Activated T-helper 1 cell treated with anti-CD3 and anti-CD28 coated beads, Interleukin-12 subunit alpha, Interleukin-12 subunit beta, Interleukin-2, Interleukin-4 antibody, amounts not matched to agents 30 ng/mL and 10 ng/mL and 1 ng/mL, durations not matched to agents 14 hours and 24 hours and 36 hours (primary cell): ENCODE data around the gene NFE2L1. TPM values are rescaled to one million over a fixed set of nuclear protein-coding genes. Genes with fewer than 3 reads are reported as not detected.

Experiments
- DNase-seq: peaks from one replicate; pipeline ENCODE4 v3.0.0; 2021; ENCODE audit warnings: low spot score
- H3K27ac Mint-ChIP-seq: one replicate; pipeline ENCODE4 v1.8.0; 2021; ENCODE audit warnings: mild to moderate bottlenecking, mixed read lengths
- H3K27me3 Mint-ChIP-seq: one replicate; pipeline ENCODE4 v1.8.0; 2022; ENCODE audit warnings: mild to moderate bottlenecking, moderate library complexity, mixed read lengths; ENCODE audit not compliant: insufficient read depth
- H3K36me3 Mint-ChIP-seq: one replicate; pipeline ENCODE4 v1.8.0; 2021; ENCODE audit warnings: low read depth, mixed read lengths
- H3K4me1 Mint-ChIP-seq: one replicate; pipeline ENCODE4 v1.8.0; 2021; ENCODE audit warnings: low read depth, mixed read lengths
- H3K4me3 Mint-ChIP-seq: one replicate; pipeline ENCODE4 v1.8.0; 2021; ENCODE audit warnings: mild to moderate bottlenecking, moderate library complexity, mixed read lengths
- H3K9me3 Mint-ChIP-seq: one replicate; pipeline ENCODE4 v1.8.0; 2021; ENCODE audit warnings: mixed read lengths
- intact Hi-C: fragments of 100-400 bp; cut with micrococcal nuclease; formaldehyde crosslinking; loops from one replicate; pipeline ENCODE4 v1.15.1; 2024
- total RNA-seq: library from RNA; stranded (reverse); gene quantifications from 2 replicates; pipeline ENCODE4 v1.2.3, GENCODE V29; 2022

Gene NFE2L1
- total RNA-seq, 1 donor from 2014 or later = 92.0 TPM

GRCh38 chr17:48101012-48101720 lies 53.0 kb downstream of the NFE2L1 start, which contains the start of gene CBX1:
Gene CBX1, minus strand, starts transcription at chr17:48101478. Its CDS starts 24,474 bp downstream, at chr17:48077004.
- Mint-ChIP-seq H3K4me1 (peaks cover 42% of the 10 kb centered on the region), H3K9me3 (no peaks in the 10 kb centered on the region)
- intact Hi-C loops = loop anchor here (1.0 to 10.0 kb wide), 3 partner anchors 53 to 354 kb away; partner anchors contain the start of gene NFE2L1

GRCh38 chr17:48102043-48102750 lies 54.0 kb downstream of the NFE2L1 start:
- peak overlapping the region; percentile 76 for H3K27ac Mint-ChIP-seq
- intact Hi-C loops = loop anchor here (10.0 kb wide), 1 partner anchor 353 kb away; no protein-coding TSS in a partner anchor
- H3K27me3 Mint-ChIP-seq = no peaks in the 10 kb centered on the region
- no peaks in the 10 kb centered on the region for H3K9me3 Mint-ChIP-seq
- DNase-seq = no peak
- H3K4me3 Mint-ChIP-seq = peak overlapping the region; percentile 97
- H3K36me3 Mint-ChIP-seq = peaks cover 7% of the 10 kb centered on the region
- peaks cover 48% of the 10 kb centered on the region for H3K4me1 Mint-ChIP-seq

More at GRCh38 chr17:48101012-48101720, 53.0 kb downstream of the NFE2L1 start, which contains the start of gene CBX1:
- H3K36me3 Mint-ChIP-seq = peaks cover 7% of the 10 kb centered on the region
- peak; percentile 91 for DNase-seq
- peak within 1 kb of the TSS; percentile 91 for H3K27ac Mint-ChIP-seq
- peak within 1 kb of the TSS; percentile 97 for H3K4me3 Mint-ChIP-seq
- no peaks in the 10 kb centered on the region for H3K27me3 Mint-ChIP-seq

GRCh38 chr17:48102798-48103715 lies 54.9 kb downstream of the NFE2L1 start:
- peaks cover 11% of the 10 kb centered on the region for H3K36me3 Mint-ChIP-seq
- peak overlapping the region; percentile 49 for H3K4me3 Mint-ChIP-seq
- intact Hi-C loops = loop anchor here (10.0 kb wide), 1 partner anchor 352 kb away; no protein-coding TSS in a partner anchor
- no peaks in the 10 kb centered on the region for H3K27me3 Mint-ChIP-seq
- H3K27ac Mint-ChIP-seq = no peak overlapping the region
- DNase-seq = peak; percentile 19
- H3K9me3 Mint-ChIP-seq = no peaks in the 10 kb centered on the region
- peaks cover 53% of the 10 kb centered on the region for H3K4me1 Mint-ChIP-seq

GRCh38 chr17:48104440-48104839 lies 56.3 kb downstream of the NFE2L1 start:
- Mint-ChIP-seq H3K27me3 (no peaks in the 10 kb centered on the region), H3K4me3 (no peak overlapping the region), H3K9me3 (no peaks in the 10 kb centered on the region), H3K27ac (no peak overlapping the region), H3K4me1 (peaks cover 63% of the 10 kb centered on the region), H3K36me3 (peaks cover 17% of the 10 kb centered on the region)
- DNase-seq = no peak
- intact Hi-C loops = loop anchor here (10.0 kb wide), 1 partner anchor 350 kb away; no protein-coding TSS in a partner anchor

- Mint-ChIP-seq H3K4me1 (peaks cover 62% of the 10 kb centered on the region), H3K4me3 (peak overlapping the region; percentile 100), H3K27me3 (no peaks in the 10 kb centered on the region)
Observed at GRCh38 chr17:48106802-48107136, 58.6 kb downstream of the NFE2L1 start.

GRCh38 chr17:48107137-48108055 lies 59.2 kb downstream of the NFE2L1 start, which contains the start of gene SNX11:
Gene SNX11, plus strand, starts transcription at chr17:48107766. Its CDS starts 4,278 bp downstream, at chr17:48112044.
- Mint-ChIP-seq H3K4me3 (peak within 1 kb of the TSS; percentile 100), H3K9me3 (no peaks in the 10 kb centered on the region), H3K4me1 (peaks cover 63% of the 10 kb centered on the region), H3K36me3 (peaks cover 25% of the 10 kb centered on the region), H3K27ac (peak within 1 kb of the TSS; percentile 99), H3K27me3 (no peaks in the 10 kb centered on the region)
- peak; percentile 91 for DNase-seq
- intact Hi-C loops = loop anchor here (1.0 to 10.0 kb wide), 6 partner anchors 27 to 347 kb away; partner anchors contain the start of genes NFE2L1, PNPO and SP2

More at GRCh38 chr17:48106802-48107136, 58.6 kb downstream of the NFE2L1 start:
- intact Hi-C loops = loop anchor here (1.0 to 10.0 kb wide), 6 partner anchors 26 to 348 kb away; partner anchors contain the start of genes NFE2L1, PNPO and SP2
- Mint-ChIP-seq H3K36me3 (peaks cover 19% of the 10 kb centered on the region), H3K27ac (no peak overlapping the region), H3K9me3 (no peaks in the 10 kb centered on the region)
- no peak for DNase-seq

GRCh38 chr17:48110761-48111160 lies 62.6 kb downstream of the NFE2L1 start:
- H3K9me3 Mint-ChIP-seq = no peaks in the 10 kb centered on the region
- no peak for DNase-seq
- H3K4me1 Mint-ChIP-seq = peaks cover 55% of the 10 kb centered on the region
- no peak overlapping the region for H3K27ac Mint-ChIP-seq
- H3K4me3 Mint-ChIP-seq = no peak overlapping the region
- intact Hi-C loops = no loop called here
- peaks cover 31% of the 10 kb centered on the region for H3K36me3 Mint-ChIP-seq
- no peaks in the 10 kb centered on the region for H3K27me3 Mint-ChIP-seq

Other genes with a start within 250 kb of the NFE2L1 start
- 18.6 and 21.6 TPM in 2 replicates for gene OSBPL7, start 226.6 kb upstream of the NFE2L1 start, total RNA-seq
- gene MRPL10, start 216.8 kb upstream of the NFE2L1 start, total RNA-seq = 53.6 and 56.9 TPM in 2 replicates
- gene LRRC46, start 216.7 kb upstream of the NFE2L1 start, total RNA-seq = 0.39 and 0.70 TPM in 2 replicates
- gene SCRN2, start 207.1 kb upstream of the NFE2L1 start, total RNA-seq = 24.5 and 26.3 TPM in 2 replicates
- 0.05 and 0.12 TPM in 2 replicates for gene SP6, start 197.2 kb upstream of the NFE2L1 start, total RNA-seq
- 24.0 and 26.3 TPM in 2 replicates for gene SP2, start 152.1 kb upstream of the NFE2L1 start, total RNA-seq
- 58.8 and 60.7 TPM in 2 replicates for gene PNPO, start 106.8 kb upstream of the NFE2L1 start, total RNA-seq
- not detected in 2 replicates for gene PRR15L, start 90.5 kb upstream of the NFE2L1 start, total RNA-seq
- 190 and 200 TPM in 2 replicates for gene CDK5RAP3, start 77.2 kb upstream of the NFE2L1 start, total RNA-seq
- 3.4 and 5.8 TPM in 2 replicates for gene COPZ2, start 10.6 kb upstream of the NFE2L1 start, total RNA-seq
- 61.1 and 62.4 TPM in 2 replicates for gene CBX1, start 53.1 kb downstream of the NFE2L1 start, total RNA-seq
- gene SNX11, start 59.4 kb downstream of the NFE2L1 start, total RNA-seq = 31.1 and 37.1 TPM in 2 replicates